Vagina (tissue), 2 donors: ENCODE results near the gene UNC45A. TPM values are rescaled to one million over a fixed set of nuclear protein-coding genes. Genes with fewer than 3 reads are reported as not detected.
A peak's percentile ranks its signal among the peaks of the same experiment; 100 is the strongest.

Experiments used
- DNase-seq, 2 donors: peaks; one replicate each; pipeline ENCODE4 v3.0.0-alpha.2; 2017; ENCODE audit errors: extremely low spot score in 2 of 2
- H3K27ac ChIP-seq: fragments of 200-600 bp; sonication (generic); one replicate; pipeline ENCODE4 v1.5.1; 2019
- H3K27me3 ChIP-seq: fragments of 200-600 bp; sonication (generic); one replicate; pipeline ENCODE4 v1.5.1; 2019
- H3K36me3 ChIP-seq, 2 donors: fragments of 200-600 bp; sonication (generic); one replicate each; pipeline ENCODE4 v1.5.1; 2017 to 2019
- H3K4me1 ChIP-seq: fragments of 200-600 bp; sonication (generic); one replicate; pipeline ENCODE4 v1.5.1; 2019
- H3K4me3 ChIP-seq, 2 donors: fragments of 200-600 bp; sonication (generic); 1 replicate in 1 of 2; 2 replicates in 1 of 2; pipeline ENCODE4 v1.5.1; 2016 to 2019
- H3K9me3 ChIP-seq: fragments of 200-600 bp; sonication (generic); one replicate; pipeline ENCODE4 v1.5.1; 2019
- CTCF ChIP-seq, 3 experiments: fragments of 450-650 bp in 2 of 3; fragments of 200-600 bp in 1 of 3; sonication (generic) in 1 of 3; IDR thresholded peaks; one replicate each; pipeline ENCODE4 v1.5.1; 2017 to 2019; ENCODE audit warnings: antibody characterized with exemption in 3 of 3, mild to moderate bottlenecking in 2 of 3, moderate library complexity in 2 of 3
- POLR2A ChIP-seq, 2 donors: fragments of 450-650 bp; IDR thresholded peaks; one replicate each; pipeline ENCODE4 v1.6.1; 2017; ENCODE audit warnings: antibody characterized with exemption in 2 of 2, mild to moderate bottlenecking in 2 of 2, moderate library complexity in 2 of 2
- POLR2AphosphoS5 ChIP-seq, 2 donors: sonication (generic); formaldehyde crosslinking; IDR thresholded peaks; one replicate each; pipeline ENCODE4 v1.9.0; 2017; ENCODE audit warnings: antibody characterized with exemption in 2 of 2, mild to moderate bottlenecking in 2 of 2, low read depth in 1 of 2; ENCODE audit not compliant: insufficient read depth in 1 of 2
- intact Hi-C: fragments of 100-400 bp; cut with DNase I; formaldehyde crosslinking; loops from one replicate; pipeline ENCODE4 v1.15.1; 2023
- total RNA-seq: library from RNA; depleted of rRNA; stranded (reverse); fragments of >200 nt; gene quantifications from one replicate; pipeline ENCODE4 v1.2.3, GENCODE V29; 2016

UNC45A gene
- total RNA-seq, 1 donor from 2014 or later: 62.1 TPM

GRCh38 chr15:90956274-90957030, 21.4 kb downstream of the UNC45A start:
- intact Hi-C loops: no loop called here
- H3K9me3 ChIP-seq: no peaks in the 10 kb centered on the region
- no peaks in the 10 kb centered on the region for H3K27me3 ChIP-seq
- H3K36me3 ChIP-seq: peaks cover 0 to 26% of the 10 kb centered on the region in 2 donors
- no peak for DNase-seq
- TF ChIP-seq CTCF (IDR thresholded peaks at IDR 0.05): peak; percentile 82 to 94 (median 83)
- TF ChIP-seq POLR2AphosphoS5 (IDR thresholded peaks at IDR 0.05; ENCODE audit: insufficient read depth in 1 of 2, low read depth in 1 of 2): no peak
- no peak for TF ChIP-seq POLR2A (IDR thresholded peaks at IDR 0.05)
- peak overlapping the region; percentile 76 for H3K27ac ChIP-seq
- peaks cover 27% of the 10 kb centered on the region for H3K4me1 ChIP-seq
- H3K4me3 ChIP-seq: peak overlapping the region; percentile 70 to 75

GRCh38 chr15:90957031-90957790, 22.1 kb downstream of the UNC45A start:
- Histone ChIP-seq H3K27me3 (no peaks in the 10 kb centered on the region), H3K4me3 (peak overlapping the region; percentile 70 to 75), H3K27ac (peak overlapping the region; percentile 76), H3K4me1 (peaks cover 27% of the 10 kb centered on the region), H3K36me3 (peaks cover 0 to 24% of the 10 kb centered on the region in 2 donors), H3K9me3 (no peaks in the 10 kb centered on the region)
- TF ChIP-seq POLR2A (IDR thresholded peaks at IDR 0.05): no peak
- TF ChIP-seq POLR2AphosphoS5 (IDR thresholded peaks at IDR 0.05; ENCODE audit: insufficient read depth in 1 of 2, low read depth in 1 of 2): no peak
- no peak for TF ChIP-seq CTCF (IDR thresholded peaks at IDR 0.05)
- no peak for DNase-seq
- intact Hi-C loops: no loop called here

- TF ChIP-seq POLR2A (IDR thresholded peaks at IDR 0.05): no peak
- no peak for TF ChIP-seq CTCF (IDR thresholded peaks at IDR 0.05)
- no peak for TF ChIP-seq POLR2AphosphoS5 (IDR thresholded peaks at IDR 0.05; ENCODE audit: insufficient read depth in 1 of 2, low read depth in 1 of 2)
- Histone ChIP-seq H3K27me3 (no peaks in the 10 kb centered on the region), H3K9me3 (no peaks in the 10 kb centered on the region), H3K4me1 (peaks cover 27% of the 10 kb centered on the region), H3K27ac (no peak overlapping the region), H3K36me3 (peaks cover 0 to 23% of the 10 kb centered on the region in 2 donors), H3K4me3 (peak overlapping the region; percentile 70 to 75)
- DNase-seq: no peak
- intact Hi-C loops: no loop called here
Measured at GRCh38 chr15:90957791-90958190, 22.7 kb downstream of the UNC45A start.

GRCh38 chr15:90959028-90959595, 24.0 kb downstream of the UNC45A start:
- peaks cover 27% of the 10 kb centered on the region for H3K4me1 ChIP-seq
- H3K9me3 ChIP-seq: no peaks in the 10 kb centered on the region
- TF ChIP-seq POLR2AphosphoS5 (IDR thresholded peaks at IDR 0.05; ENCODE audit: insufficient read depth in 1 of 2, low read depth in 1 of 2) (no peak), CTCF (IDR thresholded peaks at IDR 0.05) (no peak), POLR2A (IDR thresholded peaks at IDR 0.05) (no peak)
- intact Hi-C loops: no loop called here
- DNase-seq: no peak
- peaks cover 0 to 16% of the 10 kb centered on the region in 2 donors for H3K36me3 ChIP-seq
- H3K27me3 ChIP-seq: no peaks in the 10 kb centered on the region
- no peak overlapping the region for H3K4me3 ChIP-seq
- H3K27ac ChIP-seq: no peak overlapping the region
